ENCODE data around the gene PLK2.

Gene PLK2

GRCh38 chr5:58460002-58460731 lies at the start of gene PLK2:
Gene PLK2 (minus strand): TSS chr5:58460086. CDS start chr5:58459959, 127 bp downstream.
- DNase-seq: peak; percentile 51 to 53

GRCh38 chr5:58507715-58508114 lies 47.8 kb upstream of the PLK2 start:
- DNase-seq: no peak

GRCh38 chr5:58505971-58506640 lies 46.2 kb upstream of the PLK2 start:
- peak; percentile 62 to 70 for DNase-seq

- DNase-seq: peak; percentile 50 to 56
Measured at GRCh38 chr5:58505502-58505901, 45.6 kb upstream of the PLK2 start.

GRCh38 chr5:58504766-58505165 lies 44.9 kb upstream of the PLK2 start:
- no peak for DNase-seq

- no peak for DNase-seq
Measured at GRCh38 chr5:58503390-58504046, 43.6 kb upstream of the PLK2 start.

- no peak for DNase-seq
Measured at GRCh38 chr5:58501778-58502417, 42.0 kb upstream of the PLK2 start.

GRCh38 chr5:58499941-58500340 lies 40.1 kb upstream of the PLK2 start:
- peak; percentile 25 to 35 for DNase-seq

GRCh38 chr5:58499231-58499630 lies 39.3 kb upstream of the PLK2 start:
- DNase-seq: no peak

GRCh38 chr5:58498340-58498942 lies 38.6 kb upstream of the PLK2 start:
- DNase-seq: no peak

- no peak for DNase-seq
Measured at GRCh38 chr5:58497921-58498320, 38.0 kb upstream of the PLK2 start.

- DNase-seq: no peak
Measured at GRCh38 chr5:58497386-58497785, 37.5 kb upstream of the PLK2 start.

- no peak for DNase-seq
Measured at GRCh38 chr5:58496488-58496887, 36.6 kb upstream of the PLK2 start.

- DNase-seq: peak; percentile 29 to 37
Measured at GRCh38 chr5:58493141-58493540, 33.3 kb upstream of the PLK2 start.

- peak; percentile 96 to 97 for DNase-seq
Measured at GRCh38 chr5:58491216-58491892, 31.5 kb upstream of the PLK2 start, which contains the start of gene GAPT. Gene GAPT (plus strand): TSS chr5:58491435. CDS start chr5:58494537, 3,102 bp downstream.

- DNase-seq: peak; percentile 79 to 84
Measured at GRCh38 chr5:58490402-58491050, 30.6 kb upstream of the PLK2 start.

- DNase-seq: peak; percentile 20 to 27
Measured at GRCh38 chr5:58486290-58486689, 26.4 kb upstream of the PLK2 start.

- DNase-seq: peak; percentile 64 to 74
Measured at GRCh38 chr5:58484505-58484904, 24.6 kb upstream of the PLK2 start.

- DNase-seq: no peak
Measured at GRCh38 chr5:58482536-58482935, 22.6 kb upstream of the PLK2 start.

GRCh38 chr5:58481828-58482227 lies 21.9 kb upstream of the PLK2 start:
- DNase-seq: no peak

- no peak for DNase-seq
Measured at GRCh38 chr5:58481066-58481676, 21.3 kb upstream of the PLK2 start.

Measured in AML-193 (cell line).